Activated B cell treated with CpG ODN at 0.5 μM for 24 hours (primary cell): ENCODE data around the gene DYNLRB1. TPM values are rescaled to one million over a fixed set of nuclear protein-coding genes. Genes with fewer than 3 reads are reported as not detected.
A peak's percentile ranks its signal among the peaks of the same experiment; 100 is the strongest.

Source experiments
- ATAC-seq: fragments of 200-7000 bp; cut with Tn5 transposase; one replicate; pipeline ENCODE4 v1.10.0; 2021; ENCODE audit warnings: low read depth, mild to moderate bottlenecking, moderate library complexity
- CTCF ChIA-PET: fragments of 350-600 bp; sonication (Branson Sonifier 250); formaldehyde crosslinking; loops from one replicate; lab custom pipeline; 2021; ENCODE audit warnings: antibody characterized with exemption; lab: Charles Lee
- POLR2A ChIA-PET: fragments of 350-600 bp; sonication (Branson Sonifier 250); formaldehyde crosslinking; loops from one replicate; lab custom pipeline; 2021; ENCODE audit warnings: antibody characterized with exemption; lab: Charles Lee
- DNase-seq: peaks from one replicate; pipeline ENCODE4 v3.0.0; 2022
- H3K27ac Mint-ChIP-seq: one replicate; pipeline ENCODE4 v1.8.0; 2020; ENCODE audit warnings: mixed read lengths
- H3K27me3 Mint-ChIP-seq: one replicate; pipeline ENCODE4 v1.8.0; 2021; ENCODE audit warnings: mixed read lengths
- H3K36me3 Mint-ChIP-seq: one replicate; pipeline ENCODE4 v1.8.0; 2021; ENCODE audit warnings: low read depth, mixed read lengths
- H3K4me1 Mint-ChIP-seq: one replicate; pipeline ENCODE4 v1.8.0; 2021; ENCODE audit warnings: mixed read lengths
- H3K4me3 Mint-ChIP-seq: one replicate; pipeline ENCODE4 v1.8.0; 2020; ENCODE audit warnings: mild to moderate bottlenecking, mixed read lengths
- H3K9me3 Mint-ChIP-seq: one replicate; pipeline ENCODE4 v1.8.0; 2020; ENCODE audit warnings: mixed read lengths
- intact Hi-C: fragments of 100-400 bp; cut with micrococcal nuclease; formaldehyde crosslinking; loops from one replicate; pipeline ENCODE4 v1.15.1; 2024
- total RNA-seq: library from RNA; stranded (reverse); gene quantifications from 2 replicates; pipeline ENCODE4 v1.2.3, GENCODE V29; 2022
- TF ChIP-seq, protein P1 (sequence below): fragments of 200-600 bp; IDR thresholded peaks from one replicate; pipeline ENCODE4 v1.8.0; 2022; ENCODE audit warnings: antibody characterized with exemption, mild to moderate bottlenecking

The DYNLRB1 gene
- total RNA-seq, 1 donor from 2014 or later = 65.9 TPM

DNA sequence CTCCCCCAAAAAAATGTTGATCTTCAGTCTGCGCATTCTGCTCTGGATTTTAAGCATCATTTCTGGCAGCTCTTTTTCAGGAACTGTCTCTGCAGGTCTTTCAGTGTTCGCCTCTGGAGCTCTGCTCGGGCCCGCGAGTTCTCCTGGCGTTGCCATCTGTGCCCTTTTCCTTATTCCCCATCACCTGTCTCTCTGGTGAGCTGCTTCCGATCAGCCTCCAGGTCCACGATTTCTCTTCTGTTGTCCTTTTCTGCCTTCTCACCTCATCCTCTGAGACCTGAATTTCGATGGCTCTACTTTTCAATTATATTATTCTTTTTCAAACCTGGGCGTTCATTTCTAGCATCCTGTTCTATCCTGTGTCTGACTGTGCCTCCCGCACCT, 41.7 kb downstream of the DYNLRB1 start:
- POLR2A ChIA-PET = interaction anchor here (0.7 to 1.5 kb wide), 5 partner anchors 41 to 1184 kb away, joined by 3 to 4 read pairs (median 3); partner anchors contain the start of genes EIF2S2, RBM39 and TP53INP2
- CTCF ChIA-PET = interaction anchor here (1.1 kb wide), 1 partner anchor 245 kb away, joined by 3 read pairs; no protein-coding TSS in a partner anchor
- intact Hi-C loops = loop anchor here (1.0 to 2.0 kb wide), 3 partner anchors 41 to 151 kb away; partner anchors contain the start of genes DYNLRB1 and PIGU
- no peaks in the 10 kb centered on the region for H3K36me3 Mint-ChIP-seq
- H3K27ac Mint-ChIP-seq = peak overlapping the region; percentile 50
- DNase-seq (no peak), ATAC-seq (no peak)
- H3K4me3 Mint-ChIP-seq = peak overlapping the region; percentile 85
- H3K9me3 Mint-ChIP-seq = no peaks in the 10 kb centered on the region
- H3K27me3 Mint-ChIP-seq = no peaks in the 10 kb centered on the region
- peaks cover 21% of the 10 kb centered on the region for H3K4me1 Mint-ChIP-seq
- TF ChIP-seq, protein P1, sequence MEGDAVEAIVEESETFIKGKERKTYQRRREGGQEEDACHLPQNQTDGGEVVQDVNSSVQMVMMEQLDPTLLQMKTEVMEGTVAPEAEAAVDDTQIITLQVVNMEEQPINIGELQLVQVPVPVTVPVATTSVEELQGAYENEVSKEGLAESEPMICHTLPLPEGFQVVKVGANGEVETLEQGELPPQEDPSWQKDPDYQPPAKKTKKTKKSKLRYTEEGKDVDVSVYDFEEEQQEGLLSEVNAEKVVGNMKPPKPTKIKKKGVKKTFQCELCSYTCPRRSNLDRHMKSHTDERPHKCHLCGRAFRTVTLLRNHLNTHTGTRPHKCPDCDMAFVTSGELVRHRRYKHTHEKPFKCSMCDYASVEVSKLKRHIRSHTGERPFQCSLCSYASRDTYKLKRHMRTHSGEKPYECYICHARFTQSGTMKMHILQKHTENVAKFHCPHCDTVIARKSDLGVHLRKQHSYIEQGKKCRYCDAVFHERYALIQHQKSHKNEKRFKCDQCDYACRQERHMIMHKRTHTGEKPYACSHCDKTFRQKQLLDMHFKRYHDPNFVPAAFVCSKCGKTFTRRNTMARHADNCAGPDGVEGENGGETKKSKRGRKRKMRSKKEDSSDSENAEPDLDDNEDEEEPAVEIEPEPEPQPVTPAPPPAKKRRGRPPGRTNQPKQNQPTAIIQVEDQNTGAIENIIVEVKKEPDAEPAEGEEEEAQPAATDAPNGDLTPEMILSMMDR = no peak

DNA sequence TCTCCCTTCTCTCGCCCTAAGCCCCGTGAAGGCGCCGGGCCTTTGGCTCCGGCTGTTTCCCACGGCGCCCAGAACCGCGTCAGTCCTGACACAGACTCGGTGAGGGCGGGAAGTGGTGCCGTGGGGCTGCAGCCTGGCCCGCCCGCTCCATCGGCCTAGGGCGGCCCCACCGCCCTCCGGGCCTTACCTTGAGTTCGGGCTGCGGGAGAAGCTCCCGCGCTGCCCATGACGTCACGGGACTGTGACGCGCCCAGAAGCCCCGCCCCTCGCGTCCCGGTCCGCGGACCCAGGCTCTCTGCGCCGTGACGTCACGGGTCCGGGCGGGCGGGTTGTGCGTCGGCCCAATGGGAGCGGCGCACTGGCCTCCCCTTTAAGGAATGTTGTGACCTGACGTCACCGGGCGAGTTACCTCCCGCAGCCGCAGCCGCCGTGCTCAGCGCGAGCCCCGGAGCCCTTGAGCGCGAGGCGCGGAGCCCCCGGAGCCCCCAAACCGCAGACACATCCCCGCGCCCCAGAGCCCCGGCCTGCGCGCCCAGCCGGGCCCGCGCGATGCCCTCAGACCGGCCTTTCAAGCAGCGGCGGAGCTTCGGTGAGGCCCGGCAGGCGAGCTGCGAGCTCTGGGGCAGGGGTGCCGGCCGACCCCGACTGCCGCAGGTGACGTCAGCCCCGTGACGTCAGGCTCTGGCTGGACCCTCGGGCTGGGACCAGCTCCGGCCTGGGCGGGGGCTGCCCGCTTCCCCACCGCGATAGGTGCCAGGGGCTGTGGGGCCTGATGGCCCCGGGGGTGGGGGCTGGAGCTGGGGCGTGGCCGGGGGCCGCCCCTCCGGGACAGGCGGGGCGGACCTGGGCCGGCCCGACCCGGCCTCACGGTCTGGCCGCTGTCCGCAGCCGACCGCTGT, 42.3 kb downstream of the DYNLRB1 start, which contains the start of gene MAP1LC3A:
TSS of gene MAP1LC3A (plus strand) at position 399 of the 899 bp plus-strand sequence. CDS start at position 550, 151 bp downstream.
- DNase-seq (peak; percentile 91), ATAC-seq (peak; percentile 81)
- H3K36me3 Mint-ChIP-seq = no peaks in the 10 kb centered on the region
- intact Hi-C loops = loop anchor here (1.0 to 2.0 kb wide), 3 partner anchors 42 to 151 kb away; partner anchors contain the start of genes DYNLRB1 and PIGU
- TF ChIP-seq, protein P1 = no peak
- peak within 1 kb of the TSS; percentile 85 for H3K4me3 Mint-ChIP-seq
- CTCF ChIA-PET = interaction anchor here (1.1 kb wide), 1 partner anchor 246 kb away, joined by 3 read pairs; no protein-coding TSS in a partner anchor
- H3K27me3 Mint-ChIP-seq = no peaks in the 10 kb centered on the region
- peak within 1 kb of the TSS; percentile 53 for H3K27ac Mint-ChIP-seq
- POLR2A ChIA-PET = interaction anchor here (0.7 to 1.5 kb wide), 6 partner anchors 12 to 1184 kb away, joined by 3 to 5 read pairs (median 3); partner anchors contain the start of genes EIF2S2, RBM39 and TP53INP2
- no peaks in the 10 kb centered on the region for H3K9me3 Mint-ChIP-seq
- H3K4me1 Mint-ChIP-seq = peaks cover 21% of the 10 kb centered on the region

DNA sequence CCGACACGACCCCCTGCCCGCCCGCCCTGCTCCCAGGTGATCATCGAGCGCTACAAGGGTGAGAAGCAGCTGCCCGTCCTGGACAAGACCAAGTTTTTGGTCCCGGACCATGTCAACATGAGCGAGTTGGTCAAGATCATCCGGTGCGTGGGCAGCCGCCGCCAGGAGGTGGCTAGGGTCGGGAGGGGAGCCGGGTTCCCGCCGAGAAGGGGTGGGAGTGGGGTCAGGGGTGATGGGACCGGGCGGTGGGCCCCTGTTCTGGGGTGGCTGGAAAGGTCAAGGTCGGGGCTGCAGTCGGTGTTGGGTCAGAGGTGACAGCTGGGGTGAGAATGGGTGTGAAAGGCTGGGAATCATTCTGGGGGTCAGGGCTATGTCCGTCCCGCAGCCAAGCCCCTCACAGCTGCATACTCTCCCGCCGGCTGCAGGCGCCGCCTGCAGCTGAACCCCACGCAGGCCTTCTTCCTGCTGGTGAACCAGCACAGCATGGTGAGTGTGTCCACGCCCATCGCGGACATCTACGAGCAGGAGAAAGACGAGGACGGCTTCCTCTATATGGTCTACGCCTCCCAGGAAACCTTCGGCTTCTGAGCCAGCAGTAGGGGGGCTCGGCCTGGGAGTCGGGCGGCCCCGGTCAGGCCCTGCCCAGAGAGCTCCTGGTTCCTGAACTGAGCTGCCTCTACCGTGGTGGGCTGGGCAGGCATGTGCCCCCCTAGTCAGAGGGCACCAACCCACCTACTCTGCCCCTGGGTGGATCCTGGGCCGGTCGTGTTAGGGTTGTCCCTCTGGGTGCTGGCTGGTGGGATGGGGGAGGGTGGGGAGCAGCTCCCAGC, 43.3 kb downstream of the DYNLRB1 start:
- POLR2A ChIA-PET = interaction anchor here (1.1 to 1.4 kb wide), 2 partner anchors 11 to 447 kb away, joined by 3 to 5 read pairs; partner anchors contain the start of gene EIF2S2

DNA sequence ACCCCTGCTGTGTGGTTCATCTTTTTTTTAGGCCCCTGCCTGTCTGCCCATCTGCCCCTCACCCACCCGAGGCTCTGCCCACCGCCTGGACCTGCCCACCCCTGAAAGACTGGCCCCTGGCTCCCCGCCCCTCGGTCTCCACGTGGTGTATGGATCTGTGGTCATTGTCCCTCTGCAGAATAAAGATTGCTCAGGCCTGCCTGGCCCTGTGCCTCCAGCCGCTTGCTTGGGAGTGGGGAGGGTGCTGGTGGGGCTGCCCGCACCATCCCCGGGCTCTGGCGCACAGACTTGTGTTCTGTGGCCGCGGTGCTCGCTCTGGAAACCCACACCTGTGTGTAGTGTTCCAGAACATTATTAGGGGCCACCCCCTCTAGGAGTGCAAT, 43.9 kb downstream of the DYNLRB1 start:
- Mint-ChIP-seq H3K4me1 (peaks cover 21% of the 10 kb centered on the region), H3K4me3 (peak overlapping the region; percentile 30), H3K9me3 (no peaks in the 10 kb centered on the region), H3K27me3 (no peaks in the 10 kb centered on the region), H3K36me3 (peaks cover 2% of the 10 kb centered on the region), H3K27ac (peak overlapping the region; percentile 66)
- CTCF ChIA-PET = no interaction called here
- TF ChIP-seq, protein P1 = no peak
- ATAC-seq (no peak), DNase-seq (no peak)
- intact Hi-C loops = no loop called here
- POLR2A ChIA-PET = no interaction called here

More for the DNA sequence above, 43.3 kb downstream of the DYNLRB1 start:
- peaks cover 21% of the 10 kb centered on the region for H3K4me1 Mint-ChIP-seq
- TF ChIP-seq, protein P1 = no peak
- no peaks in the 10 kb centered on the region for H3K9me3 Mint-ChIP-seq
- intact Hi-C loops = loop anchor here (2.0 kb wide), 1 partner anchor 43 kb away; the partner anchor contains the start of gene DYNLRB1
- peak overlapping the region; percentile 53 for H3K27ac Mint-ChIP-seq
- CTCF ChIA-PET = no interaction called here
- no peaks in the 10 kb centered on the region for H3K27me3 Mint-ChIP-seq
- DNase-seq = no peak
- H3K36me3 Mint-ChIP-seq = peaks cover under 1% of the 10 kb centered on the region
- no peak for ATAC-seq
- peak overlapping the region; percentile 73 for H3K4me3 Mint-ChIP-seq
